Activated CD4-positive, alpha-beta T cell treated with anti-CD3 and anti-CD28 coated beads, Interleukin-2, amount 50 U/mL, for 24 hours (primary cell): ENCODE data around the gene CORO2A.

Source experiments
- DNase-seq, 2 donors: peaks; one replicate each; pipeline ENCODE4 v3.0.0-alpha.2; 2020; ENCODE audit warnings: low read depth in 1 of 2, low spot score in 1 of 2

CORO2A gene

GRCh38 chr9:98220911-98221310, 28.5 kb upstream of the CORO2A start:
- DNase-seq: no peak

GRCh38 chr9:98219794-98220370, 27.4 kb upstream of the CORO2A start:
- DNase-seq: no peak

GRCh38 chr9:98219364-98219716, 26.9 kb upstream of the CORO2A start:
- no peak for DNase-seq

- no peak for DNase-seq
Observed at GRCh38 chr9:98218562-98219363, 26.3 kb upstream of the CORO2A start.

GRCh38 chr9:98217255-98217654, 24.8 kb upstream of the CORO2A start:
- no peak for DNase-seq

GRCh38 chr9:98216391-98216790, 24.0 kb upstream of the CORO2A start:
- no peak for DNase-seq

- no peak for DNase-seq
Observed at GRCh38 chr9:98215821-98216220, 23.4 kb upstream of the CORO2A start.

- DNase-seq: no peak
Observed at GRCh38 chr9:98215271-98215670, 22.8 kb upstream of the CORO2A start.

GRCh38 chr9:98214811-98215210, 22.4 kb upstream of the CORO2A start:
- no peak for DNase-seq

- DNase-seq: no peak
Observed at GRCh38 chr9:98211260-98211659, 18.8 kb upstream of the CORO2A start.

GRCh38 chr9:98210435-98210834, 18.0 kb upstream of the CORO2A start:
- DNase-seq: no peak

GRCh38 chr9:98209530-98209929, 17.1 kb upstream of the CORO2A start:
- no peak for DNase-seq

GRCh38 chr9:98208635-98209034, 16.2 kb upstream of the CORO2A start:
- DNase-seq: no peak

GRCh38 chr9:98207606-98208005, 15.2 kb upstream of the CORO2A start:
- DNase-seq: no peak

GRCh38 chr9:98206754-98207153, 14.3 kb upstream of the CORO2A start:
- DNase-seq: no peak

- DNase-seq: no peak
Observed at GRCh38 chr9:98204692-98205091, 12.3 kb upstream of the CORO2A start.

GRCh38 chr9:98203153-98203552, 10.7 kb upstream of the CORO2A start:
- no peak for DNase-seq

- DNase-seq: no peak
Observed at GRCh38 chr9:98202252-98202651, 9.8 kb upstream of the CORO2A start.

- no peak for DNase-seq
Observed at GRCh38 chr9:98201749-98202148, 9.3 kb upstream of the CORO2A start.

GRCh38 chr9:98201102-98201501, 8.7 kb upstream of the CORO2A start:
- DNase-seq: no peak

GRCh38 chr9:98199388-98200033, 7.1 kb upstream of the CORO2A start:
- DNase-seq: no peak

- no peak for DNase-seq
Observed at GRCh38 chr9:98195671-98196070, 3.2 kb upstream of the CORO2A start.
